Putamen (tissue), 1 donor: Measurements from ENCODE around the gene ITSN1.
"Not testable (repeated sequence)": the region's sequence is repeated elsewhere in the genome, so short reads cannot be mapped to it uniquely, and the experiment has no call there.

Source experiments
- DNase-seq: peaks from one replicate; pipeline ENCODE4 v3.0.0-alpha.2; 2016; ENCODE audit warnings: low spot score

The ITSN1 gene

DNA sequence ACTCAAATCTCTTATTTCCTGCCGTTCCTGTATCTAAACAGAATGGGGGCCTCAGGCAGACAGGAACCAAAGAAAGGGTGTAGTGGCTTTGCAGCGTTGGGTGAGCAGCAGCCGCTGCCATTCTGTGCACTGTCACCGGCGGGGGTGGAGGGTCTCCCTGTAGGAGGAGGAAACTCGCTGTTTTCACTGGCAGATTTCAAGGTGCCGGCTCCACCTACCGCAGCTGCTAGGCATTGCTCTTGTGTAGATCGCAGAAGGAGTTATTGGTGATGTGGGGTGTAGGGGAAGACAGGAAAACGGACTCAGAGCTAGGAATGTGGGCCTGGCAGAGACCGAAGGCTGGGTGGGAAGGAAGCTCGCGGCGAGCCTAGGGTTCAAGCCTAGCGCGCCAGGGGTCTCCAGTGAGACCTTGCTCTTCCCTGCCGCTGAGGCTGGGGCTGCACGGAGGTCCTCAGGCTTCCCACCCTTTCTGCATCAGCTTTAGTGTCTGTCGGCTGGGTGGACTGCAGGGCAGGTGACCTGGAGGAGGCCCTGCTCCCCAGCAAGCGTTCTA lies 252.5 kb downstream of the ITSN1 start:
- DNase-seq: peak; percentile 77

DNA sequence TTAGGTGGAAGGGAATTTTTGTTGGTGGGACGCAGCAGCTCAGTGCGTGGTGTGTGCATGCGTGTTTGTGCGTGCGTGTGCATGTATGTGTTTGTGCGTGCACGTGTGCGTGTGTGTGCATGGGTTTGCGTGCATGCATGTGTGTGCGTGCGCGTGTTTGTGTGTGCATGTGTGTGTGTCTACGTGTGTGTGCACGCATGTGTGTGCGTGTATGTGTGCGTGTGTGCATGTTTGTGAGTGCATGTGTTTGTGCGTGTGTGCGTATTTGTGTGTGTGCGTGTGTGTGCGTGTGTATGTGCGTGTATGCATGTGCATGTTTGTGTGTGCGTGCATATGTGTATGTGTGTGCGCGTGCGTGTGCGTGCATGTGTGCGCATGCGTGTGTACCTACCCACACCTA lies 253.1 kb downstream of the ITSN1 start:
- DNase-seq: no peak

GRCh38 chr21:33896691-33897090 lies 254.4 kb downstream of the ITSN1 start:
- no peak for DNase-seq

- DNase-seq: no peak
Measured at GRCh38 chr21:33897098-33897497, 254.8 kb downstream of the ITSN1 start.

DNA sequence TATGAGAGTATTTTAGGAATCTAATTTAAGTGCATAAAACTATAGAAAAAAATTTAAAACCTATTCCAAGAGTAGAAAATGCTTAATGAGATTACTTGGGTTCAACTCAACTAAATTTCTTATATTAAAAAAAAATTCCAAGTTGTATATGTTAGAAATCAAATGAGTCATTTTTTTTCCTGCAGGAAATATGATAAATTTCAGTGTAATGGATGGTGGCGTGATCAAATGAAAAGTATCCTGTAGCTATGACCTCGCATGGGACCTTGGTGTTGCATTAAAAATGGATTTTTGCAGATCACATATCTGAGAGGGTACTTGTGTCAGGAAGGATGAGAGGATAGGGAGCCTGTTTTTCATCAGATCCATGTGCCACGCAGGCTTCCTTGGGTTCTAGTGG lies 255.4 kb downstream of the ITSN1 start:
- DNase-seq: no peak

DNA sequence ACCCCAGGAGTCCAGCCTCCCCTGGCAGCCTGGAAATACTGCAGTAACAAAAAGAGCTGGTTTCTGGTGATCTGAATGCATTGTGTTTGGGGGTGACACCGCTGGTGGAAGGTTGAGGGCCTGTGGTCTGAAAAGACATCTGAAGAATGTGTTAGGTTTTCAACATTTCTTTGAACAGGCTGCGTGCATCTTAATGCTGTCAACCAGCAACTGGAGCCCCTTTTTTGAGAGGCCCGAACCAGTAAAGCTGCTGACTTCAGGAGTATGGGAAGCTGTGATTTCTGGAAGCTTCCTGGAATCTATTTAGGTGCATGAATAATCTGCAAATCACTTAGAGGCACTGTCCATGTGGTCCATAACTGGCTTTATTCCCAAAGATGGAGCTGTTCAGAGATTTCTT lies 256.3 kb downstream of the ITSN1 start:
- no peak for DNase-seq

GRCh38 chr21:33899199-33899598 lies 256.9 kb downstream of the ITSN1 start:
- DNase-seq: no peak

DNA sequence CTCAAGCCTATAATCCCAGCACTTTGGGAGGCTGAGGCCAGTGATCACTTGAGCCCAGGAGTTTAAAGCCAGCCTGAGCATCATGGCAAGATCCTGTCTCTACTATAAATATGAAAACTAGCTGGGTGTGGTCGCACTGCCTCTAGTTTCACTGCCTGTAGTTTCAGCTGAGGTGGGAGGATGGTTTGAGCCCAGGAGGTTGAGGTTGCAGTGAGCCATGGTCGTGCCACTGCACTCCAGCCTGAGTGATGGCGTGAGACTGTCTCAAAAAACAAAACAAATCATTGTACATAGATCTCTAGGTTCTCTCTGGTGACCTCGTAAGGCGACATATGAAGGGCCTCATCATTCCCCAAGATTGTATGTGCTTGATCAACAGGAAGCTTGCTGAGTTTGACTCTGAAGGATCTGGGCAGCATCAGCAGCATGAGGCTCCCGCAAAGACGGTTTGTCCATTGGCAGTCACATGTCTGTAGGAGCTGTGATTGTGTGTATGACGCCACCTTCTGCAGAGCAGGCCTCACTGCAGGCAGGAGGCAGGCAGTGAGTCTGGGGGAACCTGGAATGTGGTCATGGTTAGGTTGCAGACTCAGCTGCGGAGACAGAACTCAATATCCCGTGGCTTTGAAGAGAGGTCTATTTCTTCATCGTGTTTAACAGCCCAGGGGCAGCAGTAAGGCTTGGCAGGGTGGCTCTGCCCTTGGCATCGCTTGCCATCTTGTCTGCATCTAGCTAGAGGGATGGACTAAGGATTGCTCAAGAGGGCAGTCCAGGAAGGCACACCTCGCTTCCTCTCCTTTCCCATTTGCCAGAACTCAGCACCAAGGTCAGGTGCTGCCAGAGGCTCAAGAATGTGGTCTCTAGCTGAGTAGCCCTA lies 259.3 kb downstream of the ITSN1 start:
- no peak for DNase-seq

DNA sequence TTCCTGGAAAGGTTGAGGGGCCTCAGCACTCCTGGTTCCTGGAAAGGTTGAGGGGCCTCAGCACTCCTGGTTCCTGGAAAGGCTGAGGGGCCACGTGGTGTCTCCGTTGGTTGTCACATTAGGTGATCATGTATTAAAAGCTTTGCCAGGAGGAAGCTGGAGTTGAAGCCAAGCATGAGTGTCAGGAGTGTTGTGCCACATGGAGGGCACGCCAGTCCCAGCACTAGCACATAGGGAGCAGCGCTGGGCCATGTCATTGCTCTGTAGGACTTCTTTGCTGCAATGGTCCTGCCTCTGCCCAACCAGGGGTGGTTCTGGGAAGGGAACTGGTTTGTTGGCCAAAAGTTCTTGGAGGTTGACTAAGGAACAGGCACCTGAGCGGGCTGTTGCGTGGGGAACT lies 260.0 kb downstream of the ITSN1 start:
- DNase-seq: no peak

DNA sequence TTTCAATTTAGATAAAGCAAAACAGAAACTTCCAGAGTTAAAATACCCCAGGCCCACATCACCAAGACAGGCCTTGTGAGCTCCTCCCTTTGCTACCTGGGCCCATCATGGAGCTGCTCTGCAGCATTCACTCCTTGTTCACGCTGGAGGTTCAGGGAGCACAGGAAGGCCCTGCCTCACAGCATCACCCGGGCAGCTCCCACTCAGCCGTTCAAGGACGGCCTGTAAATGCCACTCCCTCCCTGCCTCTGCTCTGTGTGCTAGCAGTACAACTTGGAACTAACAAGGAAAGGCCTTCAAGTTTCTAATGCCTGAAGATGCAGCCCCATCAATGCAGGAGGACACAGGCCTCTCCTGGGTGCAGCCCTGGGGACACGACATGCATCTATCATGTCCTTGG lies 261.7 kb downstream of the ITSN1 start:
- DNase-seq: no peak

DNA sequence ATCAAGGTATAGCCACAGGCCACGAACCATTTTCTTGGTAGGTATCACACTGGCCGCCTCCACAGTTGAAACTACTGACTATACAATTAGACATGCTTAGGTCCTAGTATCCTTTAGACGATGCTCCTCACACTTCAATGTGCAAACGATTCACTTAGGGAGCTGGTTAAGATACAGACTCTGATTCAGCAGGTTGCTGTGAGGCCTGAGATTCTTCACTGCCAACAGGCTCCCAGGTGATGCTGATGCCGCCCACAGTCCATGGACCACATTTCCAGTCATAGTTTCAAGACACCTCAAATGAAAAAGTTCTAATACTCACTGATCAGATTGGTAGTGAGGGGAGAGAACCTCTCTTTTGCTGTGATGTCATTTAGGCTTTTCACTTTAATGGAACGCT lies 266.5 kb downstream of the ITSN1 start:
- no peak for DNase-seq

DNA sequence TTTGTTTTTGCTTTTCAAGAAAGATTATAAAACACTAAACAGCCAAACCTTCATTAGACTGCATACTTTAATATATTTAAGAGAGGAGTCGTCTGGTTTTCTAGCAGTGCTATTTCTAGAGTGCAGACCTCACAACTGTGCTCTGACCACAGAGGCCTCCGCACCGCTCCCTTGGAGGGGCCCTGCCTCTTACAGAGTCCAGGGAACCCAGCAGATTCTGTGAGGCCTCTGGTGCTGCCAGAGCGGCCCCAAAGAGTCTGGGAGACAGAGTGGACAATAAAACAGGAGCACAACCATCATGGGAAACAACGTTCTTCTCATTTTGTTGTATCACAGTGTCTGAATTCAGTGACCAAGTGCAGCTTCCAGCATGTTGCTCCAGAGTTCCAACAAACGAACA lies 267.5 kb downstream of the ITSN1 start:
- no peak for DNase-seq

- DNase-seq: no peak
Measured at GRCh38 chr21:33914188-33914587, 271.9 kb downstream of the ITSN1 start.

GRCh38 chr21:33915368-33916199 lies 273.3 kb downstream of the ITSN1 start, which contains the start of gene ATP5PO:
TSS of gene ATP5PO (minus strand) at chr21:33915804. CDS start at chr21:33915763, 41 bp downstream.
- DNase-seq: peak; percentile 97

DNA sequence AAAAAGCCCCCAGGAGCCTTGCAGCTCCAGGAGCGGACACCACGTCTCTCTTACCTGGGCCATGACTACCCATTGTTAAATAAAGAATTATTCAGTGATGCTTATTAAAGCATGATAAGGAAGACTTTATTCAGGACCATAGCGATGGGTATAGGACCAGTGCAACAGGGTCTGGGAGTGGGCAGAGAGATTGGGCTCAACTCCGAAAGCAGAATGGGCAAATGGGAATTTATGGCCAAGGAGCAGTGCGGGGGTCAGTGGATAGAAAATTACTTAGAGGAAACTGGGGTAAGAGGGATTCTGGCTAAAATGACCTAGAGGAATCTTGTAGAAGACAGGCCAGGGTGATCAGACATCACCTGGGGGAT lies 273.9 kb downstream of the ITSN1 start:
- DNase-seq: no peak

DNA sequence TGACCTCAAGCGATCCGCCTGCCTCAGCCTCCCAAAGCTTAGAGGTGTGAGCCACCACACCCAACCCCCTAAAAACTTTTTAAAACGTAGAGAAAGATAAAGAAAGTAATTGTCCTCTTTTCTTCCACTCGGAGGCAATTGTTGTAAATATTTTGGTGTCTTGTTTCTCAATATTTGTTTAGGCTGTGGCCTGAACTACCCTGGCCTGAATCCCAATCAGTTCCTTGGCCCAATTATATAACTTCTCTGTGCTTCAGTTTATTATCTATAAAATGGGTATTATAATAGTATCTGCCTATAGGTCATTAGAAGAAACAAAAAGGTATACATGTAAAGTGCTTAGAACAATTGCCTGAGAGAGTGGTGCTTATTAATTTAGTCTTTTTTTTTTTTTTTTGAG lies 275.1 kb downstream of the ITSN1 start:
- no peak for DNase-seq

DNA sequence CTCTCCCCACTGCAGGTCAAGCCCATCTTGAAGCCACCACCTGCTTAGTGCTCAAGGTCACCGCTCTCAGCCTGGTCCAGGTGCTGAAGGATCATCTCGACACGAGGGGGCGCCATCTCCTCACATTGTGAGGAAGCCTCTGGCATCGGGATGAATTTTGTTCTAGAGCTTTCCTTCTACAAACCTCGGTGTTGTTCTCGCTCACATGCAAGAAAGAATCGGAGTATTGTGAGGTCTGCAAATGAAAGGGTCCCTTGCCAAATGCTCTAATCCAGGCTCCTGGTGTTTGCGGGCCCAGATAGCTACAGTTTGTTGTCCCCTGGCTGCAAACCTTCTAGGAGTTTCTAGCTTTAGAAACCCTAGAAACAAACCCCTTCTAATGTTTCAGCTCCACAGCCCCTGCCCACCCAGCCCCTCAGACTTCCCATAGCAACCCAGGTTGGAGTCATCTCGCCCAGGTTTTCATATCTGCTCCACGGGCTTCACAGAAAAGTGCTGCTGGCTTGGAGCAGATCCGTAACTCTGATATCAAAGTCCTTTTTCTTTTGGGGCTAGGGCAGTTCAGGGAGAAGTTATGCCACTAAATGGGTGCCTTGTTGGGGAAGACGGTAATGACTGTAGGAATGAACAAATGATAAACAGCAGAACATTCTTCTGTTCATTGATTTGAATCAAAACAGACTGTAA lies 281.9 kb downstream of the ITSN1 start:
- DNase-seq: peak; percentile 86

- no peak for DNase-seq
Measured at GRCh38 chr21:33924766-33925100, 282.4 kb downstream of the ITSN1 start.

GRCh38 chr21:33926248-33926647 lies 283.9 kb downstream of the ITSN1 start:
- DNase-seq: not testable (repeated sequence)

DNA sequence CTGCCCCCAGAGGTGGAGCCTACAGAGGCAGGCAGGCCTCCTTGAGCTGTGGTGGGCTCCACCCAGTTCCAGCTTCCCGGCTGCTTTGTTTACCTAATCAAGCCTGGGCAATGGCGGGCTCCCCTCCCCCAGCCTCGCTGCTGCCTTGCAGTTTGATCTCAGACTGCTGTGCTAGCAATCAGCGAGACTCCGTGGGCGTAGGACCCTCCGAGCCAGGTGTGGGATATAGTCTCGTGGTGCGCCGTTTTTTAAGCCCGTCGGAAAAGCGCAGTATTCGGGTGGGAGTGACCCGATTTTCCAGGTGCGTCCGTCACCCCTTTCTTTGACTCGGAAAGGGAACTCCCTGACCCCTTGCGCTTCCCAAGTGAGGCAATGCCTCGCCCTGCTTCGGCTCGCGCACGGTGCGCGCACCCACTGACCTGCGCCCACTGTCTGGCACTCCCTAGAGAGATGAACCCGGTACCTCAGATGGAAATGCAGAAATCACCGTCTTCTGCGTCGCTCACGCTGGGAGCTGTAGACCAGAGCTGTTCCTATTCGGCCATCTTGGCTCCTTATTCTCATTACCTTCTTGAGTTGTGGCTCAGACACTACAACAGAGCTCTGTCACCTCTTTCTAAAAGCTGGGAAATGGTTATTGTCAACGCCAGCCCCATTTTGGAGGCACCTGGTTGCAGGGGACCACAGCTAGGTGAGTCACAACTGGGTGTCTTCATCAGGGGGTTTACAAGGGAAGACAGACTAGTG lies 288.9 kb downstream of the ITSN1 start:
- DNase-seq: not testable (repeated sequence)

- DNase-seq: no peak
Measured at GRCh38 chr21:33931799-33932390, 289.6 kb downstream of the ITSN1 start.
